HCT116 (cell line): Measurements from ENCODE around the gene HIVEP3. TPM values are rescaled to one million over a fixed set of nuclear protein-coding genes. Genes with fewer than 3 reads are reported as not detected.

ENCODE experiments used
- ATAC-seq: fragments of 200-7000 bp; cut with Tn5 transposase; 2 replicates; pipeline ENCODE4 v1.9.1; 2020; ENCODE audit warnings: mild to moderate bottlenecking, moderate library complexity
- BruUV-seq: library from RNA; stranded (reverse); fragments of 400-500 nt; replicated peaks from 2 replicates; lab custom pipeline; 2021; lab: Mats Ljungman, UMichigan
- CTCF ChIA-PET: fragments of 300-600 bp; sonication (Branson Sonifier 250); formaldehyde crosslinking; loops from one replicate; lab custom pipeline; 2021; ENCODE audit warnings: antibody characterized with exemption; lab: Charles Lee
- POLR2A ChIA-PET: fragments of 300-600, 350-600 bp; sonication (Branson Sonifier 250); formaldehyde crosslinking; loops from one replicate; lab custom pipeline; 2021; ENCODE audit warnings: antibody characterized with exemption; lab: Charles Lee
- RAD21 ChIA-PET, 2 experiments: fragments of 300-600 bp; sonication (Branson Sonifier 250); formaldehyde crosslinking; loops; one replicate each; lab custom pipeline; 2023; ENCODE audit warnings: low total read pairs in 2 of 2; ENCODE audit not compliant: uncharacterized antibody in 2 of 2, unreplicated experiment in 2 of 2, low non-redundant PET in 1 of 2; lab: Charles Lee
- DNase-seq: peaks from one replicate; pipeline ENCODE4 v3.0.0-alpha.2; 2010; ENCODE audit warnings: low read depth, low spot score
- H2AFZ ChIP-seq: fragments of 200-600 bp; shearing (Covaris generic), sonication (generic); 2 replicates; pipeline ENCODE4 v1.6.1; 2017; ENCODE audit warnings: low read depth, mixed run types, mixed read lengths, antibody characterized with exemption, low read length; ENCODE audit not compliant: poor library complexity, severe bottlenecking
- H3K27ac ChIP-seq: 2 replicates; pipeline ENCODE4 v1.5.1; 2012; ENCODE audit warnings: low read depth, low read length
- H3K27me3 ChIP-seq: fragments of 200-600 bp; sonication (generic); 2 replicates; pipeline ENCODE4 v1.6.1; 2016; ENCODE audit warnings: mixed run types, low read length, mixed read lengths; ENCODE audit not compliant: insufficient read depth
- H3K36me3 ChIP-seq, 2 experiments: fragments of 200-500 bp in 1 of 2; fragments of 200-600 bp in 1 of 2; sonication (Bioruptor generic) in 1 of 2; sonication (generic) in 1 of 2; 2 replicates each; pipeline versions ENCODE4 v1.5.1 to v1.6.1; 2014 to 2016; ENCODE audit warnings: low read length in 2 of 2, inconsistent platforms in 1 of 2, mixed read lengths in 1 of 2, mixed run types in 1 of 2; ENCODE audit not compliant: insufficient read depth in 2 of 2, control insufficient read depth in 1 of 2
- H3K4me1 ChIP-seq, 2 experiments: fragments of 200-600 bp in 1 of 2; sonication (generic) in 1 of 2; 2 replicates each; pipeline versions ENCODE4 v1.5.1 to v1.6.1; 2012 to 2017; ENCODE audit warnings: low read length in 2 of 2, inconsistent platforms in 1 of 2, mild to moderate bottlenecking in 1 of 2, mixed read lengths in 1 of 2, mixed run types in 1 of 2, moderate library complexity in 1 of 2; ENCODE audit not compliant: insufficient read depth in 2 of 2, control insufficient read depth in 1 of 2
- H3K4me2 ChIP-seq: fragments of 200-600 bp; sonication (generic); 2 replicates; pipeline ENCODE4 v1.6.1; 2017; ENCODE audit warnings: mixed run types, low read length, mixed read lengths
- H3K4me3 ChIP-seq, 2 experiments: fragments of 200-600 bp in 1 of 2; sonication (generic) in 1 of 2; replicated peaks in 1 of 2; 2 replicates each; pipeline ENCODE4 v1.5.1; 2011 to 2016; ENCODE audit warnings: low read length in 2 of 2, control low read depth in 1 of 2, low read depth in 1 of 2, mild to moderate bottlenecking in 1 of 2, mixed read lengths in 1 of 2, mixed run types in 1 of 2
- H3K79me2 ChIP-seq: fragments of 200-600 bp; sonication (generic); 2 replicates; pipeline ENCODE4 v1.6.1; 2017; ENCODE audit warnings: mild to moderate bottlenecking, mixed run types, low read length, moderate library complexity, mixed read lengths; ENCODE audit not compliant: insufficient read depth
- H3K9ac ChIP-seq: fragments of 200-600 bp; sonication (generic); 2 replicates; pipeline ENCODE4 v1.6.1; 2016; ENCODE audit warnings: low read length, mixed read lengths
- H3K9me2 ChIP-seq: fragments of 200-600 bp; sonication (generic), shearing (Covaris generic); 2 replicates; pipeline ENCODE4 v1.6.1; 2017; ENCODE audit warnings: mixed run types, mild to moderate bottlenecking, moderate library complexity; ENCODE audit not compliant: insufficient read depth
- H3K9me3 ChIP-seq, 2 experiments: fragments of 200-500 bp in 1 of 2; fragments of 200-600 bp in 1 of 2; sonication (Bioruptor generic) in 1 of 2; sonication (generic) in 1 of 2; 2 replicates each; pipeline ENCODE4 v1.6.1; 2014 to 2017; ENCODE audit warnings: low read length in 2 of 2, mixed read lengths in 2 of 2, inconsistent platforms in 1 of 2, low read depth in 1 of 2, mild to moderate bottlenecking in 1 of 2, mixed run types in 1 of 2, moderate library complexity in 1 of 2; ENCODE audit not compliant: control insufficient read depth in 1 of 2, insufficient read depth in 1 of 2
- H4K20me1 ChIP-seq: fragments of 200-600 bp; sonication (generic), shearing (Covaris generic); 2 replicates; pipeline ENCODE4 v1.6.1; 2017; ENCODE audit warnings: mixed run types, mild to moderate bottlenecking, moderate library complexity; ENCODE audit not compliant: insufficient read depth
- CBX3 ChIP-seq: IDR thresholded peaks from 2 replicates; pipeline ENCODE4 v1.6.1; 2012; ENCODE audit warnings: low read depth
- CTCF ChIP-seq, 3 experiments: fragments of 200-600 bp in 1 of 3; sonication (generic) in 1 of 3; IDR thresholded peaks in 2 of 3; conservative IDR thresholded peaks in 1 of 3; 2 replicates each; pipeline ENCODE4 v1.5.1; 2012 to 2017; ENCODE audit warnings: low read depth in 2 of 3, low read length in 2 of 3, antibody characterized with exemption in 1 of 3, borderline replicate concordance in 1 of 3, control low read depth in 1 of 3, mild to moderate bottlenecking in 1 of 3, mixed read lengths in 1 of 3, mixed run types in 1 of 3, moderate library complexity in 1 of 3; ENCODE audit not compliant: insufficient read depth in 1 of 3
- EGR1 ChIP-seq: IDR thresholded peaks from 2 replicates; pipeline ENCODE4 v1.6.1; 2012; ENCODE audit warnings: low read depth
- ELF1 ChIP-seq: IDR thresholded peaks from 2 replicates; pipeline ENCODE4 v1.6.1; 2012; ENCODE audit warnings: low read depth, borderline replicate concordance
- EZH2 ChIP-seq: fragments of 200-600 bp; sonication (generic); IDR thresholded peaks from 2 replicates; pipeline ENCODE4 v1.6.1; 2017; ENCODE audit warnings: antibody characterized with exemption, mixed run types
- EZH2phosphoT487 ChIP-seq: fragments of 200-600 bp; IDR thresholded peaks from 2 replicates; pipeline ENCODE4 v1.6.1; 2018; ENCODE audit warnings: antibody characterized with exemption, borderline replicate concordance
- FOSL1 ChIP-seq: IDR thresholded peaks from 2 replicates; pipeline ENCODE4 v1.6.1; 2012; ENCODE audit warnings: low read depth
- JUND ChIP-seq: IDR thresholded peaks from 2 replicates; pipeline ENCODE4 v1.6.1; 2012
- MAX ChIP-seq: IDR thresholded peaks from 2 replicates; pipeline ENCODE4 v1.6.1; 2012
- POLR2A ChIP-seq: IDR thresholded peaks from 2 replicates; pipeline ENCODE4 v1.7.0; 2011; ENCODE audit warnings: borderline replicate concordance; ENCODE audit not compliant: insufficient read depth, insufficient read length; ENCODE audit errors: extremely low read depth
- POLR2AphosphoS5 ChIP-seq: IDR thresholded peaks from 2 replicates; pipeline ENCODE4 v1.6.1; 2011; ENCODE audit warnings: mild to moderate bottlenecking, low read depth, low read length, moderate library complexity
- RAD21 ChIP-seq: IDR thresholded peaks from 2 replicates; pipeline ENCODE4 v1.6.1; 2012; ENCODE audit warnings: low read depth, mild to moderate bottlenecking
- REST ChIP-seq: IDR thresholded peaks from 2 replicates; pipeline ENCODE4 v1.6.1; 2012; ENCODE audit warnings: low read depth
- SIN3A ChIP-seq: IDR thresholded peaks from 2 replicates; pipeline ENCODE4 v1.6.1; 2012; ENCODE audit warnings: low read depth
- YY1 ChIP-seq: IDR thresholded peaks from 2 replicates; pipeline ENCODE4 v1.6.1; 2011; ENCODE audit warnings: low read length, low read depth, moderate library complexity, mild to moderate bottlenecking; ENCODE audit not compliant: insufficient replicate concordance; ENCODE audit errors: extremely low read depth
- ZFX ChIP-seq: fragments of 450-650 bp; IDR thresholded peaks from 2 replicates; pipeline ENCODE4 v1.6.1; 2017
- ZNF274 ChIP-seq: fragments of 200-500 bp; sonication (Bioruptor generic); IDR thresholded peaks from 2 replicates; pipeline ENCODE4 v1.6.1; 2014; ENCODE audit warnings: mild to moderate bottlenecking, low read depth, low read length, inconsistent platforms
- intact Hi-C: fragments of 100-400 bp; cut with micrococcal nuclease; formaldehyde crosslinking; loops from 2 replicates; pipeline ENCODE4 v1.10.0; 2022
- total RNA-seq: library from RNA; stranded (reverse); gene quantifications from one replicate; pipeline ENCODE4 v1.2.1, GENCODE V29; 2021; ENCODE audit not compliant: unreplicated experiment

Gene HIVEP3
- total RNA-seq, 1 experiment from 2014 or later, result 7.1 TPM

GRCh38 chr1:41475346-41475745 is 443.4 kb downstream of the HIVEP3 start:
- ChIA-PET RAD21 (no interaction called here), CTCF (interaction anchor here (1.2 kb wide), 1 partner anchor 192 kb away, joined by 4 read pairs; no protein-coding TSS in a partner anchor), POLR2A (no interaction called here)
- Histone ChIP-seq H3K27me3 (no peaks in the 10 kb centered on the region), H3K9me2 (no peaks in the 10 kb centered on the region), H3K9ac (no peak overlapping the region), H4K20me1 (no peaks in the 10 kb centered on the region), H2AFZ (no peak overlapping the region), H3K27ac (no peak overlapping the region), H3K4me3 (no peak overlapping the region), H3K9me3 (no peaks in the 10 kb centered on the region), H3K4me1 (no peaks in the 10 kb centered on the region; a peak in 1 of 4 replicates), H3K36me3 (no peaks in the 10 kb centered on the region), H3K79me2 (no peaks in the 10 kb centered on the region), H3K4me2 (no peak overlapping the region)
- intact Hi-C loops, result no loop called here
- DNase-seq (no peak), ATAC-seq (no peak)
- BruUV-seq, result no TSS peak
- TF ChIP-seq POLR2A (no peak), EGR1 (no peak), YY1 (no peak), RAD21 (no peak), JUND (no peak), CBX3 (no peak), SIN3A (no peak), EZH2 (no peak)

- intact Hi-C loops, result no loop called here
- ChIA-PET CTCF (no interaction called here), POLR2A (no interaction called here), RAD21 (no interaction called here)
- no TSS peak for BruUV-seq
- Histone ChIP-seq H4K20me1 (no peaks in the 10 kb centered on the region), H3K9ac (no peak overlapping the region), H3K79me2 (no peaks in the 10 kb centered on the region), H2AFZ (no peak overlapping the region), H3K27me3 (no peaks in the 10 kb centered on the region), H3K36me3 (no peaks in the 10 kb centered on the region), H3K4me1 (no peaks in the 10 kb centered on the region; a peak in 2 of 4 replicates), H3K9me3 (no peaks in the 10 kb centered on the region), H3K9me2 (no peaks in the 10 kb centered on the region), H3K4me2 (no peak overlapping the region), H3K4me3 (no peak overlapping the region), H3K27ac (no peak overlapping the region)
- DNase-seq (no peak), ATAC-seq (no peak)
- TF ChIP-seq FOSL1 (no peak), ZNF274 (no peak), REST (no peak), SIN3A (no peak), CTCF (IDR thresholded peaks at IDR 0.05 in 2 of 3, conservative IDR thresholded peaks at IDR 0.05 in 1 of 3; ENCODE audit: borderline replicate concordance in 1 of 3, insufficient read depth in 1 of 3, low read depth in 2 of 3, low read length in 2 of 3) (no peak), ELF1 (no peak), ZFX (no peak), EZH2phosphoT487 (no peak), MAX (no peak), POLR2AphosphoS5 (no peak)
Observed at GRCh38 chr1:41474490-41475271, 444.0 kb downstream of the HIVEP3 start.
